22Rv1 (cell line): ENCODE measurements around the gene AGT.

Source experiments
- ZFX ChIP-seq: fragments of 450-650 bp; IDR thresholded peaks from 2 replicates; pipeline ENCODE4 v1.6.1; 2017; ENCODE audit warnings: antibody characterized with exemption, borderline replicate concordance
- TF ChIP-seq, protein P1 (sequence below): fragments of 450-650 bp; IDR thresholded peaks from 2 replicates; pipeline ENCODE4 v1.5.1; 2017; ENCODE audit warnings: mild to moderate bottlenecking

DNA sequence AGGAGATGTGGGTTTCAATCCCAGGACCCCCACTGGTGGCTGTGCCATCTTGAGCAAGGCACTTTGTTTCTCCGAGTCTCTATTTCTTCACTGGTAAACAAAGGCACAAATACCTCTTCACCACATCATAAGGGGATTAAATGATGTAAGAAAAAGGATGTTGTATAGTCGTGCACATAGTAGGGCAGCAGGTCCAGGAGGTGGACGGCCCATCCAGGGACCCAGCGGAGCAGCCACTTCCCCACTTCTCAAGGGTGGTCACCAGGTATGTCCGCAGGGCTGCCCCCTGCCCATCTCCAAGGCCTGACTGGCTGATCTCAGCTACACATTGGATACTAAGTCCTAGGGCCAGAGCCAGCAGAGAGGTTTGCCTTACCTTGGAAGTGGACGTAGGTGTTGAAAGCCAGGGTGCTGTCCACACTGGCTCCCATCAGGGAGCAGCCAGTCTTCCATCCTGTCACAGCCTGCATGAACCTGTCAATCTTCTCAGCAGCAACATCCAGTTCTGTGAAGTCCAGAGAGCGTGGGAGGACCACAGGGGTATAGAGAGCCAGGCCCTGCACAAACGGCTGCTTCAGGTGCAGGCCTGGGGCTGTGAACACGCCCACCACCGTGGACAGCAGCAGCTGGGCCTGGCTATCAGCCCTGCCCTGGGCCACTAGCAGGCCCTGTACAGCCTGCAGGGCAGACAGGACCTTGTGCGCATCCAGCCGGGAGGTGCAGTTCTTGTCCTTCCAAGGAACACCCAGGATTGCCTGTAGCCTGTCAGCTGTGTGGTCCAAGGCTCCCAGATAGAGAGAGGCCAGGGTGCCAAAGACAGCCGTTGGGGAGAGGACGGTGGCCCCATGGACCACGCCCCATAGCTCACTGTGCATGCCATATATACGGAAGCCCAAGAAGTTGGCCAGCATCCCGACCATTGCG is 4.0 kb downstream of the AGT start:
- TF ChIP-seq, protein P1, sequence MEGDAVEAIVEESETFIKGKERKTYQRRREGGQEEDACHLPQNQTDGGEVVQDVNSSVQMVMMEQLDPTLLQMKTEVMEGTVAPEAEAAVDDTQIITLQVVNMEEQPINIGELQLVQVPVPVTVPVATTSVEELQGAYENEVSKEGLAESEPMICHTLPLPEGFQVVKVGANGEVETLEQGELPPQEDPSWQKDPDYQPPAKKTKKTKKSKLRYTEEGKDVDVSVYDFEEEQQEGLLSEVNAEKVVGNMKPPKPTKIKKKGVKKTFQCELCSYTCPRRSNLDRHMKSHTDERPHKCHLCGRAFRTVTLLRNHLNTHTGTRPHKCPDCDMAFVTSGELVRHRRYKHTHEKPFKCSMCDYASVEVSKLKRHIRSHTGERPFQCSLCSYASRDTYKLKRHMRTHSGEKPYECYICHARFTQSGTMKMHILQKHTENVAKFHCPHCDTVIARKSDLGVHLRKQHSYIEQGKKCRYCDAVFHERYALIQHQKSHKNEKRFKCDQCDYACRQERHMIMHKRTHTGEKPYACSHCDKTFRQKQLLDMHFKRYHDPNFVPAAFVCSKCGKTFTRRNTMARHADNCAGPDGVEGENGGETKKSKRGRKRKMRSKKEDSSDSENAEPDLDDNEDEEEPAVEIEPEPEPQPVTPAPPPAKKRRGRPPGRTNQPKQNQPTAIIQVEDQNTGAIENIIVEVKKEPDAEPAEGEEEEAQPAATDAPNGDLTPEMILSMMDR: no peak
- TF ChIP-seq ZFX: no peak
